H1 (cell line): ENCODE measurements around the gene CHST4. TPM values are rescaled to one million over a fixed set of nuclear protein-coding genes. Genes with fewer than 3 reads are reported as not detected.

ENCODE experiments used
- E2F6 ChIP-seq: IDR thresholded peaks from 2 replicates; pipeline ENCODE4 v1.6.1; 2012; ENCODE audit warnings: inconsistent platforms
- KDM4A ChIP-seq: IDR thresholded peaks from one replicate; pipeline ENCODE4 v1.7.1; 2012; ENCODE audit warnings: low read depth, mild to moderate bottlenecking, moderate library complexity, low read length, inconsistent platforms; ENCODE audit not compliant: severe bottlenecking
- polyA plus RNA-seq, 7 experiments: library from polyadenylated mRNA; depleted of rRNA in 3 of 7; stranded (reverse) in 5 of 7; unstranded in 2 of 7; fragments of >200 nt in 5 of 7; fragments of 200-250 nt in 2 of 7; gene quantifications; 1 replicate in 5 of 7; 2 replicates in 1 of 7; 4 replicates in 1 of 7; pipeline versions ENCODE4 v1.2.1 to v1.2.3, GENCODE V29; 2011 to 2013; ENCODE audit warnings: missing spikeins in 2 of 7, mixed read lengths in 2 of 7
- total RNA-seq: library from RNA; stranded (reverse); fragmentation: NEBNext Ultra II Directional; extraction: Animal tissue kit (Norgen Biotek cat#: 25700); gene quantifications from 2 replicates; pipeline ENCODE4 v1.2.1, GENCODE V29; 2021

The CHST4 gene
- total and polyA plus RNA-seq, 2 of the 8 experiments (the other 6 are each of a cell fraction or from before 2014, with no cell fraction given): 12.1 to 14.6 TPM

GRCh38 chr16:71489122-71489521, 37.1 kb upstream of the CHST4 start, which contains the start of gene ZNF19 (continued):
- no peak for TF ChIP-seq E2F6
- no peak for TF ChIP-seq KDM4A
